MM.1S (cell line): ENCODE measurements around the gene UBIAD1.

Source experiments
- DNase-seq: peaks from one replicate; pipeline ENCODE4 v3.0.0-alpha.2; 2015
- H2AFZ ChIP-seq: fragments of 300-600 bp; sonication (generic); 2 replicates; pipeline ENCODE4 v1.6.0; 2016; ENCODE audit warnings: antibody characterized with exemption, low read length
- H3F3A ChIP-seq: fragments of 300-600 bp; sonication (generic); 2 replicates; pipeline ENCODE4 v1.6.1; 2016; ENCODE audit warnings: mild to moderate bottlenecking, antibody characterized with exemption, low read length, moderate library complexity, mixed read lengths; ENCODE audit not compliant: insufficient read depth
- H3K27ac ChIP-seq: fragments of 300-600 bp; sonication (generic); 2 replicates; pipeline ENCODE4 v1.5.1; 2016; ENCODE audit warnings: mild to moderate bottlenecking, low read length
- H3K27me3 ChIP-seq: fragments of 300-600 bp; sonication (generic); replicated peaks from 2 replicates; pipeline ENCODE4 v1.6.0; 2016; ENCODE audit warnings: low read length; ENCODE audit not compliant: insufficient read depth
- H3K36me3 ChIP-seq: fragments of 300-600 bp; sonication (generic); replicated peaks from 2 replicates; pipeline ENCODE4 v1.6.1; 2016; ENCODE audit warnings: mild to moderate bottlenecking, low read length, mixed read lengths; ENCODE audit not compliant: insufficient read depth
- H3K4me1 ChIP-seq: fragments of 300-600 bp; sonication (generic); 2 replicates; pipeline ENCODE4 v1.6.1; 2016; ENCODE audit warnings: low read length, mixed read lengths
- H3K4me2 ChIP-seq: fragments of 300-600 bp; sonication (generic); 2 replicates; pipeline ENCODE4 v1.6.0; 2016; ENCODE audit warnings: low read depth, low read length
- H3K4me3 ChIP-seq: fragments of 300-600 bp; sonication (generic); 2 replicates; pipeline ENCODE4 v1.5.1; 2016; ENCODE audit warnings: low read length, mixed read lengths
- H3K79me2 ChIP-seq: fragments of 300-600 bp; sonication (generic); 2 replicates; pipeline ENCODE4 v1.6.1; 2016; ENCODE audit warnings: mixed run types, low read length, mixed read lengths
- H3K9ac ChIP-seq: fragments of 300-600 bp; sonication (generic); 2 replicates; pipeline ENCODE4 v1.6.1; 2016; ENCODE audit warnings: low read length, mixed read lengths
- H3K9me2 ChIP-seq: fragments of 300-600 bp; sonication (generic); replicated peaks from 2 replicates; pipeline ENCODE4 v1.6.1; 2016; ENCODE audit warnings: mild to moderate bottlenecking, low read length, mixed read lengths; ENCODE audit not compliant: insufficient read depth
- H3K9me3 ChIP-seq: fragments of 300-600 bp; sonication (generic); replicated peaks from 2 replicates; pipeline ENCODE4 v1.6.1; 2016; ENCODE audit warnings: mild to moderate bottlenecking, low read length, mixed read lengths; ENCODE audit not compliant: insufficient read depth
- H4K20me1 ChIP-seq: fragments of 300-600 bp; sonication (generic); 2 replicates; pipeline ENCODE4 v1.6.1; 2016; ENCODE audit warnings: mild to moderate bottlenecking, low read length, moderate library complexity, mixed read lengths; ENCODE audit not compliant: insufficient read depth
- CTCF ChIP-seq: fragments of 300-600 bp; sonication (generic); IDR thresholded peaks from 2 replicates; pipeline ENCODE4 v1.5.1; 2016; ENCODE audit warnings: antibody characterized with exemption, low read length, mixed read lengths
- EZH2 ChIP-seq: fragments of 300-600 bp; sonication (generic); optimal IDR thresholded peaks from 2 replicates; pipeline ENCODE3; 2017; ENCODE audit warnings: low read depth, mild to moderate bottlenecking, antibody characterized with exemption, low read length, mixed read lengths
- EZH2phosphoT487 ChIP-seq: fragments of 300-600 bp; sonication (generic); IDR thresholded peaks from 2 replicates; pipeline ENCODE4 v1.6.1; 2018; ENCODE audit warnings: antibody characterized with exemption, low read length

UBIAD1 gene

GRCh38 chr1:11272832-11273594 lies at the start of gene UBIAD1:
Gene UBIAD1, plus strand, starts transcription at chr1:11273198. Its CDS starts 334 bp downstream, at chr1:11273532.
- TF ChIP-seq CTCF (no peak), EZH2phosphoT487 (no peak), EZH2 (no peak)
- no peaks in the 10 kb centered on the region for H4K20me1 ChIP-seq
- H3K9me2 ChIP-seq, result no peaks in the 10 kb centered on the region
- H3K27me3 ChIP-seq, result no peaks in the 10 kb centered on the region
- H3K36me3 ChIP-seq, result no peaks in the 10 kb centered on the region
- H3K9me3 ChIP-seq, result no peaks in the 10 kb centered on the region
- H3K79me2 ChIP-seq, result peaks cover 47% of the 10 kb centered on the region
- 0 out of 2 replicates have a peak, but pooled peaks cover 3% of the 10 kb centered on the region for H3F3A ChIP-seq
- peak within 1 kb of the TSS; percentile 99 for H3K9ac ChIP-seq
- peak within 1 kb of the TSS; percentile 62 for H3K27ac ChIP-seq
- DNase-seq, result peak; percentile 84
- H3K4me2 ChIP-seq, result peak within 1 kb of the TSS; percentile 91
- peaks cover 15% of the 10 kb centered on the region for H3K4me1 ChIP-seq
- peak within 1 kb of the TSS; percentile 81 for H2AFZ ChIP-seq
- H3K4me3 ChIP-seq, result peak within 1 kb of the TSS; percentile 100

GRCh38 chr1:11227106-11228077 lies 45.6 kb upstream of the UBIAD1 start:
- Histone ChIP-seq H3K4me3 (0 out of 2 replicates have a peak overlapping the region, but pooled peaks have one; percentile 8), H3K27ac (peak overlapping the region; percentile 59; the same call in 1 of the 2 replicates)
- DNase-seq, result peak; percentile 74

GRCh38 chr1:11229203-11229602 lies 43.8 kb upstream of the UBIAD1 start:
- no peak overlapping the region for H3K9ac ChIP-seq
- H3K4me2 ChIP-seq, result no peak overlapping the region
- peaks cover 5% of the 10 kb centered on the region; the same call in 1 of the 2 replicates for H3K36me3 ChIP-seq

More at GRCh38 chr1:11227106-11228077, 45.6 kb upstream of the UBIAD1 start:
- Histone ChIP-seq H3K9ac (no peak overlapping the region), H4K20me1 (no peaks in the 10 kb centered on the region), H3K79me2 (peaks cover 5% of the 10 kb centered on the region; the same call in 1 of the 2 replicates), H3K27me3 (no peaks in the 10 kb centered on the region), H3K9me3 (no peaks in the 10 kb centered on the region), H2AFZ (no peak overlapping the region), H3F3A (peaks cover 9% of the 10 kb centered on the region; the same call in 1 of the 2 replicates), H3K9me2 (no peaks in the 10 kb centered on the region), H3K36me3 (peaks cover 7% of the 10 kb centered on the region; the same call in 1 of the 2 replicates), H3K4me2 (peak overlapping the region; percentile 62), H3K4me1 (peaks cover 13% of the 10 kb centered on the region)
- TF ChIP-seq EZH2phosphoT487 (no peak), CTCF (no peak)

More at GRCh38 chr1:11229203-11229602, 43.8 kb upstream of the UBIAD1 start:
- H3K9me2 ChIP-seq, result no peaks in the 10 kb centered on the region
- no peak overlapping the region for H3K4me3 ChIP-seq
- H3K27me3 ChIP-seq, result no peaks in the 10 kb centered on the region
- no peaks in the 10 kb centered on the region for H4K20me1 ChIP-seq
- no peak overlapping the region for H2AFZ ChIP-seq
- no peak for DNase-seq
- 0 out of 2 replicates have a peak, but pooled peaks cover 5% of the 10 kb centered on the region for H3K79me2 ChIP-seq
- peaks cover 9% of the 10 kb centered on the region; the same call in 1 of the 2 replicates for H3F3A ChIP-seq
- H3K27ac ChIP-seq, result no peak overlapping the region
- H3K9me3 ChIP-seq, result no peaks in the 10 kb centered on the region
- TF ChIP-seq EZH2phosphoT487 (no peak), CTCF (no peak), EZH2 (no peak)
- peaks cover 13% of the 10 kb centered on the region for H3K4me1 ChIP-seq
